IPS-20b (cell line): Measurements from ENCODE around the gene PUS7.
"Not testable (repeated sequence)": the region's sequence is repeated elsewhere in the genome, so short reads cannot be mapped to it uniquely, and the experiment has no call there.

ENCODE experiments used
- H3K27ac ChIP-seq: one replicate; pipeline ENCODE4 v1.5.1; 2013; ENCODE audit warnings: low read length
- H3K27me3 ChIP-seq: 2 replicates; pipeline ENCODE4 v1.6.1; 2013; ENCODE audit warnings: mild to moderate bottlenecking, low read length, inconsistent platforms; ENCODE audit not compliant: insufficient read depth
- H3K36me3 ChIP-seq: 2 replicates; pipeline ENCODE4 v1.6.1; 2013; ENCODE audit warnings: low read depth, mild to moderate bottlenecking, inconsistent platforms, low read length, moderate library complexity; ENCODE audit not compliant: insufficient read depth
- H3K4me1 ChIP-seq: 2 replicates; pipeline ENCODE4 v1.6.1; 2013; ENCODE audit warnings: mild to moderate bottlenecking, control low read depth, inconsistent platforms, low read length, moderate library complexity; ENCODE audit not compliant: insufficient read depth
- H3K4me3 ChIP-seq: 2 replicates; pipeline ENCODE4 v1.5.1; 2013; ENCODE audit warnings: mild to moderate bottlenecking, low read length, inconsistent platforms
- H3K9ac ChIP-seq: 2 replicates; pipeline ENCODE4 v1.6.1; 2013; ENCODE audit warnings: low read depth, mild to moderate bottlenecking, inconsistent platforms, low read length, moderate library complexity
- H3K9me3 ChIP-seq: 2 replicates; pipeline ENCODE4 v1.6.1; 2013; ENCODE audit warnings: mild to moderate bottlenecking, low read depth, low read length, inconsistent platforms; ENCODE audit not compliant: insufficient read depth

Gene PUS7

DNA sequence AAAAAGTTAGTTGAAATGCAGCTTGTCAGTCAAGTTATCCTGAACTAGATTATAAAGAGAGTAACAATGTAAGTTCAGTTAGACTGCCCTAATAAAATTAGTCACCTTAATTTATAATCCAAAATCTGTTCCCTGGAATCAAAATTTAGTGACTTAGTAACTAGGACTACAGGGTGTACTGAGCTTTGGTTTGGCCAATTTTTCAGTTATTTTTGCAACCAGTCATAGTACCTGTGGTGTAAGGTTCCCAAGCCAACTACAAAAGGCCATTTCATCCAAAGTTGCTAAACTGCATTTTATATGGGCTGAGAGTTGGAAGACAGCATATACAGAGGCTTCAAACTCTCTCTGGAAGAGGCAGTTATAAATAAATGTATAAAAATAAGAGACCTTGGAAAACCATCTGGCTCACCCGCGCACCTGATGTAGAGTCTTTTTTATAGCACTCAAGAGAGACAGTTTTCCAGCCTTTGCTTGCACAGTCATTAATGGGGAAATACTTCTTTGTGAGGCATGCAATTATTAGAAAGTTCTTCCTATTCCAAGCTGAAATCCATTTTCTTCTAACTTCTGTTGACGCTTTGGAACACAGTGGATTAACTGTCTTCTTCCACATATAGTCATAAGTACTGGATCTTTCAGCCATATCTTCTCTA is 59.2 kb downstream of the PUS7 start:
- H3K27ac ChIP-seq, result no peak overlapping the region
- H3K27me3 ChIP-seq, result no peaks in the 10 kb centered on the region
- no peaks in the 10 kb centered on the region for H3K9me3 ChIP-seq
- no peak overlapping the region for H3K9ac ChIP-seq
- H3K4me1 ChIP-seq, result no peaks in the 10 kb centered on the region
- H3K4me3 ChIP-seq, result no peak overlapping the region
- peaks cover 71% of the 10 kb centered on the region for H3K36me3 ChIP-seq

DNA sequence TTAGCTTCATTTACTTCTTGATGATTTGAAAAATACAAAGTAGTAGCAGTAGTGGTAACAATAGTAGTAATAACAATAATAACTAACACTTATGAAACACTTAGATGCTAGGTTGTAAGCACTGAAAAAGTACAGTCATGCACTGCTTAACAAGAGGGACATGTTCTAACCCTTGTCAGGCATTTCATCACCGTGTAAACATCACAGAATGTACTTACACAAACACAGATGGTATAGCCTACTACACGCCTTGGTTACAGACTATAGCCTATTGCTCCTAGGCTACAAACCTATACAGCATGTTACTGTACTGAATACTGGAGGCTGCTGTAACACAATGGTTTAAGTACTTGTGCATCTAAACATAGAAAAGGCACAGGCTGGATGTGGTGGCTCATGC is 60.6 kb downstream of the PUS7 start:
- H3K4me1 ChIP-seq, result no peaks in the 10 kb centered on the region
- H3K9me3 ChIP-seq, result no peaks in the 10 kb centered on the region
- H3K36me3 ChIP-seq, result peaks cover 79% of the 10 kb centered on the region
- no peak overlapping the region for H3K27ac ChIP-seq
- no peak overlapping the region for H3K9ac ChIP-seq
- no peaks in the 10 kb centered on the region for H3K27me3 ChIP-seq
- H3K4me3 ChIP-seq, result no peak overlapping the region

DNA sequence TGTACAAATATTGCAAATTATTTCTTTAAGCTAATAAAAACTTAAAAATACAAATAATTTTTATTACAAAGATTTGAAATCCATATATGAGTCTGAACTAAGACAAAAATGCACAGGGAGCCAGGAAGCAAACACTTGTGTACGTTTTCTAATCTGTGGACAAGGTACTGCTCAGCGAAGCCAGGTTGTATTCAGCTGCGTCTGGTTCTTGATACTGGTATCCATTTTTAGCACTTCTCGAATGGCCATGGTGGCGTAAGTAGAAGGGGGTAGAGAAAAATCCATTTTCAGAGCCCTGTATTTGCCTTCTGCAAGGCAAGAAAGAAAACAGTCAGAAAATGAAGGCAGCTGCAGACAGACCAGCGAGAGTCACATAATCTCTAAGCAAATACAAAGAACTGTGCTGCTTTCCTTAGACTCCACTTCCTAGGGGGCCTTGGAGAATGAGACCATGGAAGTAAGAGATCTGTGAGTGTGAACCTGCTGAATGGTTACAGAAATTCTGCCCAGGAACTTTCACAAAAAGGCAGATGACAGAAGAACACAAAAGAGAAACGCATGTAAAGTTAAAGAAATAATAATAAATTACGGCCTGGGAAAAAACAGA is 64.3 kb downstream of the PUS7 start:
- Histone ChIP-seq H3K4me3 (no peak overlapping the region), H3K27ac (no peak overlapping the region), H3K27me3 (no peaks in the 10 kb centered on the region), H3K9me3 (no peaks in the 10 kb centered on the region), H3K36me3 (peaks cover 47% of the 10 kb centered on the region), H3K4me1 (no peaks in the 10 kb centered on the region), H3K9ac (no peak overlapping the region)

DNA sequence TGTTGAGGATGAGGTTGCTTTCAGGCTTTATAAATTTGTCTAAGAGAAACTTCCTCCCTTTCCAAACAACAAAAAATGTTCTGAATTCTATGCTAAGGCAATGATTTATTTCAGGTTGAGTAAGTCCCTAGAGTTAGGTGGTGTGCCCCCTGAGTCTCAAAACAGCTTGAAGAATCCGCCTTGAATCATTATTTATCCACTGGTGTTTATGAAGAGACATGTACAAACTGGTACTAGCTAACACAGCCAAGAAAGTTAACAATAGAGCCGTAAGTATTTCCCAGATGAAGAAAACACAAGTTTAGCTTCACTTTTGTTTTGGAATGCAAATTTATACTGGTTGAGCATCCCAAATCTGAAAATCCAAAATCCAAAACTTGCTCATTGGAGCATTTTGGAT is 67.2 kb downstream of the PUS7 start:
- H3K9ac ChIP-seq, result no peak overlapping the region
- no peaks in the 10 kb centered on the region for H3K27me3 ChIP-seq
- no peaks in the 10 kb centered on the region for H3K9me3 ChIP-seq
- H3K36me3 ChIP-seq, result peaks cover 27% of the 10 kb centered on the region
- H3K4me1 ChIP-seq, result no peaks in the 10 kb centered on the region
- no peak overlapping the region for H3K4me3 ChIP-seq
- no peak overlapping the region for H3K27ac ChIP-seq

DNA sequence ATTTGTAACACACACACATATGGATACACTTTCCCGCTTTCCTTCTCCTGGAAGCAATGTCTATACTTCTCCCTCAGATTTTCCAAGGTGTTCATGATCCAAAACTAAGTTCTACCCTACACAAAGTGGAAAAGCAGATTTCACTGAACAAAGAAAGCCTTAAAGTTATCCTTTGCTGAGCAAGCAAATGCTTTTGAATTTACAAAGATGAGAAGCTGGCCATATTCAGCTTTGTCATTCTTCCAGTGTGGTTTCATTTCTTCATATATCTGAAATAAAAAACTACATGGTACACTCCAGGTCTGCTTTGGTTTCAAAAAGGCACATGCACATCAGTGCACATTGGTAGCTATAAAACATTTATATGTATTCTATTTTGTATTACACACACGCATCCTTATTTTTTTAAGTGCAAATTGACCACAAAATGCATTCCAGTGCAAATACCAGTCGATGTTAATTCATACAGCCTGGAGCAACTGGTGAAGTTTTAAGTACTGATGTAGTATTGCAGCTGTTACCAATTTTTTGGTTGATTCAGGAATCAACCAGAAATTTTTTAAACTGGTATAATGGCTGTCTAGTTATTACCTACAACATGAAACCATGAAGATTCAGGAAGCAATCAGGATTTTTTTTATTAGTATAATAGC is 67.8 kb downstream of the PUS7 start:
- no peak overlapping the region for H3K27ac ChIP-seq

DNA sequence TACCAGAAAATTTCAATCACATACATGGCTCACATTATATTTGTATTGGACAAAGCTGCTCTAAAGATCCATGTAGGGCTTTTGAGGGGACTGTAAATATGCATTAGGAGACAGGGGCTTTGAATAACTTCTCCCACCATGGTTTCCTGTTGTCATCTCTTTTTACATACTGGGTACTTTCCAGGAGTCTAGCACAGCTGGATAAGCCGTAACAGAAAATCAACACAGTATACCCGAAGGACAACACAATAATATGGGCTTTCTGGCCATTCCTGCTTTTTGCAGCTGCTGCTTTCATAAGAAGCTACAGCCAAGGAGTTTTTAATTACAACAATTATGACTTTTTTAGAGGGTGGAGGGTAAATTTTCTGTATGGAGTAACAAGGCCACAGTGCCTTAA is 70.0 kb downstream of the PUS7 start:
- Histone ChIP-seq H3K36me3 (peaks cover 9% of the 10 kb centered on the region), H3K27ac (no peak overlapping the region), H3K4me3 (no peak overlapping the region), H3K4me1 (no peaks in the 10 kb centered on the region), H3K9ac (no peak overlapping the region), H3K9me3 (no peaks in the 10 kb centered on the region), H3K27me3 (no peaks in the 10 kb centered on the region)

More for the DNA sequence above, 67.8 kb downstream of the PUS7 start:
- H3K4me1 ChIP-seq, result no peaks in the 10 kb centered on the region
- H3K27me3 ChIP-seq, result no peaks in the 10 kb centered on the region
- no peaks in the 10 kb centered on the region for H3K9me3 ChIP-seq
- H3K4me3 ChIP-seq, result no peak overlapping the region
- H3K36me3 ChIP-seq, result peaks cover 27% of the 10 kb centered on the region
- H3K9ac ChIP-seq, result no peak overlapping the region

DNA sequence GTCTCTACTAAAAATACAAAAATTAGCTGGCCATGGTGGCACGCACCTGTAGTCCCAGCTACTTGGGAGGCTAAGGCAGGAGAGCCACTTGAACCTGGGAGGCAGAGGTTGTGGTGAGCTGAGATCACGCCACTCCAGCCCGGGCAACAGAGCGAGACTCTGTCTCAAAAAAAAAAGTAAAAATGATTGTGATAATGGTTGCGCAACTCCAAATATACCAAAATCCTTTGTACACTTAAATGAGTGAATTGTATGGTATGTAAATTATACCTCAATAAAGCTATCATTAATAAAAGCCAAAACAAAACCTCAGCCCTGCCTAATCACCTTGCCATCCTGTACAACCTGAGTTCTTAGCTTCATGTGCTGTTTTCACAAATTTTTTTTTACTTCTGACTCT is 71.2 kb downstream of the PUS7 start:
- H3K4me3 ChIP-seq, H3K36me3 ChIP-seq, H3K27ac ChIP-seq, H3K27me3 ChIP-seq, H3K9ac ChIP-seq, H3K4me1 ChIP-seq, H3K9me3 ChIP-seq: not testable (repeated sequence)

DNA sequence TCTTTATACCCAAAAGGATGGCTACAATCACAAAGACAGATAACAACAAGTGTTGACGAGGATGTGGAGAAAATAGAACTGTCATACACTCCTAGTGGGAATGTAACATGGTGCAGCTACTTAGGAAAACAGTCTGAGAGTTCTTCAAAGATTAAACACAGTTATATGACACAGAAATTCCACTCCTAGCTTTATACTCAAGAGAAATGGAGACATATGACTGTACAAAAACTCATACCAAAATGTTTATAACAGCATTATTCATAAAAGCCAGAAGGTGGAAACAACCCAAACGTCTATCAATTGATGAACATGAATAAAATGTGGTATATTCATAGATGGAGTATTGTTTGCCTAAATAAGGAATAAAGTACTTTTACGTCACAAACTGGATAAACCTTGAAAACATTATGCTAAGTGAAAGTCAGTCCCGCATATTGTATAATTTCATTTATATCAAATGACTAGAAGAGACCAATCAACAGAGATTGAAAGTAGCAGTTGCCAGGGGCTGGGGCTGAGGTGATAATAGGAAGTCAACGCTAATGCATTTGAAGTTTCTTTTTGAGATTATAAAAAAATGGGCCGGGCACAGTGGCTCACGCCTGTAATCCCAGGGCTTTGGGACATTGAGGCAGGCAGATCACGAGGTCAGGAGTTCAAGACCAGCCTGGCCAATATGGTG is 71.8 kb downstream of the PUS7 start:
- H3K4me1 ChIP-seq, result no peaks in the 10 kb centered on the region
- no peak overlapping the region for H3K9ac ChIP-seq
- H3K4me3 ChIP-seq, result no peak overlapping the region
- no peaks in the 10 kb centered on the region for H3K27me3 ChIP-seq
- H3K9me3 ChIP-seq, result no peaks in the 10 kb centered on the region
- no peaks in the 10 kb centered on the region for H3K36me3 ChIP-seq
- no peak overlapping the region for H3K27ac ChIP-seq

DNA sequence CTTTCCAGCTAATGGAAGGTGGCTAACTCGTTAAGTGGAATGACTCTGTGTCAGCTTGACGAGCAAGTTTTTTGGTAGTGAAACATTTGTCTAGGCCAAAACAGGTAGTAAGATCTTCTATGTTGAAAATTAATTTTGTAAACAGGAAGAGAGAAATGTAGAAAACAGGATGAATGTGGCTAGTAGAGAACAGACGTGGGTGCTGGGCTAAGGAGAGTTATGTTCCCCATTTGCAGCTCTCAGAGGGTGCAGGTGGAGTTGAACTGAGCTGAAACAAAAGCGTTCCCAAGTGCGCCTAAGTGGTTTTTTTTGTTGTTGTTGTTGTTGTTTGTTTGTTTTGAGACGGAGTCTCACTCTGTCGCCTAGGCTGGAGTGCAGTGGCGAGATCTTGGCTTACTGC is 73.9 kb downstream of the PUS7 start:
- Histone ChIP-seq H3K9me3 (no peaks in the 10 kb centered on the region), H3K4me3 (no peak overlapping the region), H3K4me1 (no peaks in the 10 kb centered on the region), H3K27me3 (no peaks in the 10 kb centered on the region), H3K36me3 (no peaks in the 10 kb centered on the region), H3K9ac (no peak overlapping the region), H3K27ac (no peak overlapping the region)

DNA sequence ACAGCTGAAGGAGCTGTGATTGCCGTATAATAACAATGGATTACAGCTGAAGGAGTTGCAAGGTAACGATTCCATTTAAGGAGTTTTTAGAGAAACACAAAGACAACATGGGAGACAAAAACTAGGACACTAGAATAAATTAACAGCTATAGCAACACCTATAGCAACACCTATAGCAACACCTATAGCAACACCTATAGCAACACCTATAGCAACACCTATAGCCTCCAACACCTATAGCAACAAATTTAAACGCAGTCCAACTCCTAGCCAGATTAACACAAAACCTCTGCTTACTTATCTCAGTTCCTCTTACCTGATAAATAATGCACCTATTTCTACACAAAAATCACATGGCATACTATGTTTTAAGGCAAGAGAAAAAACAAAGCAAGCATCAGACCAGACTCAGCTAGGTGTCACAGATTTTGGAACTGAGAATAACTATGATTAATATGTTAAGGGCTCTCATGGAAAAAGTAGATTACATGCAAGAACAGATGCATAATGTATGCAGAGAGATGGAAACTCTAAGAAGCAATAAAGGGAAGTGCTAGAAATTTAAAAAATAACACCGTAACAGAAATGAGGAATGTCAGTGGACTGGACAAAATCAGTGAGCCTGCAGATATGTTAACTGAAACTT is 77.6 kb downstream of the PUS7 start:
- no peak overlapping the region for H3K4me3 ChIP-seq
- H3K9ac ChIP-seq, result no peak overlapping the region
- H3K9me3 ChIP-seq, result no peaks in the 10 kb centered on the region
- no peaks in the 10 kb centered on the region for H3K4me1 ChIP-seq
- H3K27ac ChIP-seq, result no peak overlapping the region
- no peaks in the 10 kb centered on the region for H3K36me3 ChIP-seq
- no peaks in the 10 kb centered on the region for H3K27me3 ChIP-seq

DNA sequence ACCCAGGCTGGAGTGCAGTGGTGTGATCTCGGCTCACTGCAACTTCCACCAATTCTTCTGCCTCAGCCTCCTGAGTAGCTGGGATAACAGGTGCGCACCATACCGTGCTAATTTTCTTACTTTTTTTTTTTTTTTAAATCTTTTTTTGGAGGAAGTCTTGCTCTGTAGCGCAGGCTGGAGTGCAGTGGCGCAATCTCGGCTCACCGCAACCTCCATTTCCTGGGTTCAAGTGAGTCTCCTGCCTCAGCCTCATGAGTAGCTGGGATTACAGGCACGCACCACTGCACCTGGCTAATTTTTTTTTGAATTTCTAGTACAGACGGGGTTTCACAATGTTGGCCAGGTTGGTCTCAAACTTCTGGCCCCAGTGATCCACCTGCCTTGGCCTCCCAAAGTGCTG is 79.9 kb downstream of the PUS7 start:
- H3K36me3 ChIP-seq, H3K27ac ChIP-seq, H3K9me3 ChIP-seq, H3K4me1 ChIP-seq, H3K9ac ChIP-seq, H3K27me3 ChIP-seq, H3K4me3 ChIP-seq: not testable (repeated sequence)
